ENCODE measurements around the gene PRPSAP1.

- TF ChIP-seq EZH2phosphoT487 (IDR thresholded peaks at IDR 0.05; ENCODE audit: borderline replicate concordance, low read depth) (no peak), CTCF (IDR thresholded peaks at IDR 0.05) (no peak), JUND (IDR thresholded peaks at IDR 0.05) (no peak)
Observed at GRCh38 chr17:76331083-76331482, 22.6 kb downstream of the PRPSAP1 start.

Measured in SK-N-SH (cell line).